Measurements from ENCODE around the gene BCL2L13. TPM values are rescaled to one million over a fixed set of nuclear protein-coding genes. Genes with fewer than 3 reads are reported as not detected.

Gene BCL2L13
- total and polyA plus RNA-seq, 2 experiments from 2014 or later: 34.4 to 38.6 TPM

- H3K9me3 ChIP-seq (ENCODE audit: low read depth): no peaks in the 10 kb centered on the region
- no peak for TF ChIP-seq EZH2 (IDR thresholded peaks at IDR 0.05; ENCODE audit: borderline replicate concordance)
- TF ChIP-seq EZH2phosphoT487 (IDR thresholded peaks at IDR 0.05; ENCODE audit: low read depth, severe bottlenecking, unreplicated experiment): no peak
- H3K4me2 ChIP-seq: no peak overlapping the region
- no peaks in the 10 kb centered on the region for H3K36me3 ChIP-seq (replicated peaks; ENCODE audit: insufficient read depth, low read depth)
- H2AFZ ChIP-seq: no peak overlapping the region
- H3K4me1 ChIP-seq (ENCODE audit: insufficient read depth): no peaks in the 10 kb centered on the region
- H3K9me2 ChIP-seq (replicated peaks; ENCODE audit: insufficient read depth): no peaks in the 10 kb centered on the region
- no peaks in the 10 kb centered on the region for H3K27me3 ChIP-seq
- no peaks in the 10 kb centered on the region for H3K79me2 ChIP-seq
- no peak for DNase-seq (ENCODE audit: low spot score)
- H4K20me1 ChIP-seq (ENCODE audit: insufficient read depth, poor library complexity, severe bottlenecking): no peaks in the 10 kb centered on the region
- H3K4me3 ChIP-seq: no peak overlapping the region
- 96% methylated on average over 21 of the region's 21 CpGs for WGBS (ENCODE audit: low lambda C conversion rate, missing lambda C conversion rate)
- no peak overlapping the region for H3K27ac ChIP-seq
These were observed 100.0 kb downstream of the BCL2L13 start for GRCh38 chr22:17738386-17739128.

DNA sequence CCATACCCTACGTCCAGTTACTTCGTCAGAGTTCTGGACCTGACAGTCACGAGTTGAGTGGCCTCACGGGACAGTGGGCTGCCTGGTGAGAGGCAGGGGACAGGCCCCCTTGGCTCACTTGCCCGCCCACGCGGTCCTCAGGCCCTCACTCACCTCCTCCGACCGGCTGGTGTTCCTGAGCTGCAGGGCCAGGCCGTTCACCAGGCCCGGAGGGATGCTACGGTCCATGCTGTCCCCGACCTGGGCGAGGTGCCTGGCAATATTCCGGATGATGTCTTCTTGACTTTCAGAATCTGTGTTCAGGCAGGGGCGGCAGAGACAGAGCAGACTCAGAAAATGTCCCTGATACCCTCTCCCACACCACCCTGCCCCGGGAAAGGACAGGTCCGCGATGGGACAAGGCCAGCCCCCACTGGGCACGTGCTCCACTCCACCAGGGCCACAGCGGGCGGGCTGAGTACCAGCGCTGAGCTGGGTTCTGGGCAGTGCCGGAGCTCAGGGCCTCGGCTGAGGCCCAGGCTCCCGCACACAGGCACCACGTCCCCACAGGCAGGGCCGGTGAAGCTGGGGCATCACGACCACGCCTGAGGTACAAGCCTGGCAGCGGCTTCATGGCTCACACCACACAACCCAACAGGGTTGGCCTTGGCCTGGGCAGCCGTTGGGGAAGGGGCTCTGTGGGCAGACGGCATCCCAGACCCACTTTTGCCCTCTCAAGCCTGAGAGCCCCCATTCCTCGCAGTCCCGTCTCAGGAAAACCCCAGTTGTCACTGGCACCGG, 100.8 kb downstream of the BCL2L13 start:
- H3K36me3 ChIP-seq (replicated peaks; ENCODE audit: insufficient read depth, low read depth): no peaks in the 10 kb centered on the region
- no peak overlapping the region for H2AFZ ChIP-seq
- 96% methylated on average over 36 of the region's 36 CpGs for WGBS (ENCODE audit: low lambda C conversion rate, missing lambda C conversion rate)

DNA sequence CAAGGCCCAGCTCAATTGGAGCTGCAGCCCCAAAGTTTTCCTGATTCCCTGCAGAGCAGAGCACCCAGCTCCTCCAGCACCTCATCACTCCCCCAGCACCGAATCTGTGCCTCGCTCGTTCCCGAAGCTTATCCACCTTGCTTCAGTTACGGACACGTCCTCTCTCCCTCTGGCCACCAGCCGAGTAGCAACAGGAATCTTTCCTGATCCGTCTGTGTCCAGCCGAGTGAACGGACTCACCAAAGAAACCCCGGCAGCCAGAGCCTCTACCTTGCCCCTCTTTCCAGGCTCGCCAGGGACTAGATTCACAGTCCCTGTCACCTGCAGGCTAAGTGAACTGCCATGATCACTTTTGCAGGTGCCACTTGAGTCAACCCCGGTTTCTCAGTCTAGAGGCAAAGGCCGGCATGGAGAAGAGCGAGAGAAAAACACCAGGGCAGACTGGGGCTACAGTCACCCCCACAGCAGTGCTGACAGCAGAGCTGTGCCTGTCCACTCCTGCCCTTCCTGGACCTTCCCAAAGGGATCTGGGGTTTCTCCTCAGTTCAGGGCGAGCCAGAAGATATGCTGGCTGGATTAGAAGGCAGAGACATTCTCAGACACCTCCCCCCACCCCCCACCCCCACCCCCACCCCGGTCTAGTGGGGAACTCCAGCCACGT, 103.4 kb downstream of the BCL2L13 start:
- Histone ChIP-seq H3K4me1 (ENCODE audit: insufficient read depth) (no peaks in the 10 kb centered on the region), H3K4me2 (no peak overlapping the region), H3K27me3 (no peaks in the 10 kb centered on the region), H3K9me2 (replicated peaks; ENCODE audit: insufficient read depth) (no peaks in the 10 kb centered on the region), H3K79me2 (no peaks in the 10 kb centered on the region), H3K36me3 (replicated peaks; ENCODE audit: insufficient read depth, low read depth) (no peaks in the 10 kb centered on the region), H4K20me1 (ENCODE audit: insufficient read depth, poor library complexity, severe bottlenecking) (no peaks in the 10 kb centered on the region), H3K27ac (no peak overlapping the region), H3K9me3 (ENCODE audit: low read depth) (no peaks in the 10 kb centered on the region), H2AFZ (no peak overlapping the region), H3K4me3 (no peak overlapping the region)
- TF ChIP-seq, protein P1, sequence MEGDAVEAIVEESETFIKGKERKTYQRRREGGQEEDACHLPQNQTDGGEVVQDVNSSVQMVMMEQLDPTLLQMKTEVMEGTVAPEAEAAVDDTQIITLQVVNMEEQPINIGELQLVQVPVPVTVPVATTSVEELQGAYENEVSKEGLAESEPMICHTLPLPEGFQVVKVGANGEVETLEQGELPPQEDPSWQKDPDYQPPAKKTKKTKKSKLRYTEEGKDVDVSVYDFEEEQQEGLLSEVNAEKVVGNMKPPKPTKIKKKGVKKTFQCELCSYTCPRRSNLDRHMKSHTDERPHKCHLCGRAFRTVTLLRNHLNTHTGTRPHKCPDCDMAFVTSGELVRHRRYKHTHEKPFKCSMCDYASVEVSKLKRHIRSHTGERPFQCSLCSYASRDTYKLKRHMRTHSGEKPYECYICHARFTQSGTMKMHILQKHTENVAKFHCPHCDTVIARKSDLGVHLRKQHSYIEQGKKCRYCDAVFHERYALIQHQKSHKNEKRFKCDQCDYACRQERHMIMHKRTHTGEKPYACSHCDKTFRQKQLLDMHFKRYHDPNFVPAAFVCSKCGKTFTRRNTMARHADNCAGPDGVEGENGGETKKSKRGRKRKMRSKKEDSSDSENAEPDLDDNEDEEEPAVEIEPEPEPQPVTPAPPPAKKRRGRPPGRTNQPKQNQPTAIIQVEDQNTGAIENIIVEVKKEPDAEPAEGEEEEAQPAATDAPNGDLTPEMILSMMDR (IDR thresholded peaks at IDR 0.05; ENCODE audit: poor library complexity): no peak
- TF ChIP-seq EZH2phosphoT487 (IDR thresholded peaks at IDR 0.05; ENCODE audit: low read depth, severe bottlenecking, unreplicated experiment): no peak
- TF ChIP-seq EZH2 (IDR thresholded peaks at IDR 0.05; ENCODE audit: borderline replicate concordance): no peak
- 74% methylated on average over 17 of the region's 18 CpGs for WGBS (ENCODE audit: low lambda C conversion rate, missing lambda C conversion rate)
- DNase-seq (ENCODE audit: low spot score): no peak

More for the DNA sequence above, 100.8 kb downstream of the BCL2L13 start:
- no peaks in the 10 kb centered on the region for H3K9me3 ChIP-seq (ENCODE audit: low read depth)
- no peak overlapping the region for H3K4me2 ChIP-seq
- no peaks in the 10 kb centered on the region for H4K20me1 ChIP-seq (ENCODE audit: insufficient read depth, poor library complexity, severe bottlenecking)
- no peaks in the 10 kb centered on the region for H3K4me1 ChIP-seq (ENCODE audit: insufficient read depth)
- H3K27me3 ChIP-seq: no peaks in the 10 kb centered on the region
- no peaks in the 10 kb centered on the region for H3K79me2 ChIP-seq
- H3K4me3 ChIP-seq: no peak overlapping the region
- TF ChIP-seq EZH2 (IDR thresholded peaks at IDR 0.05; ENCODE audit: borderline replicate concordance) (no peak), EZH2phosphoT487 (IDR thresholded peaks at IDR 0.05; ENCODE audit: low read depth, severe bottlenecking, unreplicated experiment) (no peak)
- TF ChIP-seq, protein P1 (IDR thresholded peaks at IDR 0.05; ENCODE audit: poor library complexity): no peak
- DNase-seq (ENCODE audit: low spot score): no peak
- H3K9me2 ChIP-seq (replicated peaks; ENCODE audit: insufficient read depth): no peaks in the 10 kb centered on the region
- H3K27ac ChIP-seq: no peak overlapping the region

All from hepatocyte (in vitro differentiated cells).